NCI-H2227 (cell line): ENCODE measurements around the gene PDE10A.

Experiments
- DNase-seq: peaks from one replicate; lab custom pipeline; 2025; ENCODE audit not compliant: unreplicated experiment; lab: John Stamatoyannopoulos, UW

Gene PDE10A

GRCh38 chr6:165426892-165427291 is 236.1 kb downstream of the PDE10A start:
- no peak for DNase-seq

GRCh38 chr6:165422192-165422591 is 240.8 kb downstream of the PDE10A start:
- DNase-seq = no peak

- no peak for DNase-seq
These were observed 245.7 kb downstream of the PDE10A start for GRCh38 chr6:165417278-165417865.

- no peak for DNase-seq
These were observed 258.3 kb downstream of the PDE10A start for GRCh38 chr6:165404697-165405096.

- DNase-seq = no peak
These were observed 258.7 kb downstream of the PDE10A start for GRCh38 chr6:165404296-165404695.

GRCh38 chr6:165403006-165403595 is 259.9 kb downstream of the PDE10A start:
- DNase-seq = no peak

- no peak for DNase-seq
These were observed 261.9 kb downstream of the PDE10A start for GRCh38 chr6:165401092-165401491.

GRCh38 chr6:165390475-165390874 is 272.6 kb downstream of the PDE10A start:
- no peak for DNase-seq

- no peak for DNase-seq
These were observed 273.5 kb downstream of the PDE10A start for GRCh38 chr6:165389534-165389933.

GRCh38 chr6:165383323-165383722 is 279.7 kb downstream of the PDE10A start:
- no peak for DNase-seq

GRCh38 chr6:165376100-165376499 is 286.9 kb downstream of the PDE10A start:
- no peak for DNase-seq

GRCh38 chr6:165365371-165365770 is 297.7 kb downstream of the PDE10A start:
- DNase-seq = no peak

GRCh38 chr6:165345700-165346099 is 317.3 kb downstream of the PDE10A start:
- DNase-seq = no peak

- no peak for DNase-seq
These were observed 322.5 kb downstream of the PDE10A start for GRCh38 chr6:165340532-165340931.

GRCh38 chr6:165325609-165326008 is 337.4 kb downstream of the PDE10A start:
- DNase-seq = no peak

- DNase-seq = no peak
These were observed 341.4 kb downstream of the PDE10A start for GRCh38 chr6:165321555-165322145.

- DNase-seq = no peak
These were observed 341.9 kb downstream of the PDE10A start for GRCh38 chr6:165321150-165321549.

- DNase-seq = no peak
These were observed 345.3 kb downstream of the PDE10A start for GRCh38 chr6:165317723-165318122.

GRCh38 chr6:165308926-165309731 is 353.9 kb downstream of the PDE10A start, which contains the start of gene C6orf118:
Gene C6orf118 (minus strand): TSS chr6:165309605. CDS start chr6:165309586, 19 bp downstream.
- DNase-seq = no peak

GRCh38 chr6:165306955-165307354 is 356.1 kb downstream of the PDE10A start:
- DNase-seq = no peak

- DNase-seq = no peak
These were observed 361.4 kb downstream of the PDE10A start for GRCh38 chr6:165301372-165302246.
